GM18873 (cell line): ENCODE results near the gene EFHC2.
"Not testable (repeated sequence)": the region's sequence is repeated elsewhere in the genome, so short reads cannot be mapped to it uniquely, and the experiment has no call there.

Experiments
- ATAC-seq: cut with Tn5 transposase; IDR thresholded peaks from one replicate; pipeline ENCODE4 v1.9.1; 2021; ENCODE audit warnings: mild to moderate bottlenecking, moderate library complexity, moderate number of reproducible peaks; ENCODE audit not compliant: unreplicated experiment, low FRiP score

The EFHC2 gene

GRCh38 chrX:44235534-44235933 is 107.9 kb downstream of the EFHC2 start:
- ATAC-seq, result no peak

- no peak for ATAC-seq
Measured at GRCh38 chrX:44234541-44234940, 108.9 kb downstream of the EFHC2 start.

GRCh38 chrX:44234116-44234515 is 109.4 kb downstream of the EFHC2 start:
- no peak for ATAC-seq

- ATAC-seq, result no peak
Measured at GRCh38 chrX:44232081-44232480, 111.4 kb downstream of the EFHC2 start.

GRCh38 chrX:44228621-44229020 is 114.9 kb downstream of the EFHC2 start:
- no peak for ATAC-seq

- ATAC-seq, result no peak
Measured at GRCh38 chrX:44227991-44228390, 115.5 kb downstream of the EFHC2 start.

GRCh38 chrX:44225667-44226066 is 117.8 kb downstream of the EFHC2 start:
- no peak for ATAC-seq

- ATAC-seq, result no peak
Measured at GRCh38 chrX:44224760-44225159, 118.7 kb downstream of the EFHC2 start.

GRCh38 chrX:44223150-44223549 is 120.3 kb downstream of the EFHC2 start:
- no peak for ATAC-seq

GRCh38 chrX:44218465-44218864 is 125.0 kb downstream of the EFHC2 start:
- ATAC-seq, result no peak

GRCh38 chrX:44216171-44216570 is 127.3 kb downstream of the EFHC2 start:
- ATAC-seq, result no peak

GRCh38 chrX:44203791-44204190 is 139.7 kb downstream of the EFHC2 start:
- no peak for ATAC-seq

GRCh38 chrX:44202596-44202995 is 140.9 kb downstream of the EFHC2 start:
- no peak for ATAC-seq

GRCh38 chrX:44189116-44189515 is 154.4 kb downstream of the EFHC2 start:
- ATAC-seq, result no peak

GRCh38 chrX:44187915-44188314 is 155.6 kb downstream of the EFHC2 start:
- ATAC-seq, result not testable (repeated sequence)

- ATAC-seq, result no peak
Measured at GRCh38 chrX:44183329-44183728, 160.1 kb downstream of the EFHC2 start.

GRCh38 chrX:44178274-44179053 is 165.0 kb downstream of the EFHC2 start:
- ATAC-seq, result no peak

- ATAC-seq, result no peak
Measured at GRCh38 chrX:44175455-44175854, 168.0 kb downstream of the EFHC2 start.

- ATAC-seq, result no peak
Measured at GRCh38 chrX:44174061-44174460, 169.4 kb downstream of the EFHC2 start.

GRCh38 chrX:44173219-44173618 is 170.3 kb downstream of the EFHC2 start:
- no peak for ATAC-seq

GRCh38 chrX:44167116-44167515 is 176.4 kb downstream of the EFHC2 start:
- ATAC-seq, result no peak

GRCh38 chrX:44162964-44163475 is 180.5 kb downstream of the EFHC2 start:
- ATAC-seq, result no peak
